Measurements from ENCODE around the gene CNDP1. TPM values are rescaled to one million over a fixed set of nuclear protein-coding genes. Genes with fewer than 3 reads are reported as not detected.
"Not testable (repeated sequence)": the region's sequence is repeated elsewhere in the genome, so short reads cannot be mapped to it uniquely, and the experiment has no call there.

The CNDP1 gene
- total RNA-seq, 1 donor, result not detected

- TF ChIP-seq, protein P1, sequence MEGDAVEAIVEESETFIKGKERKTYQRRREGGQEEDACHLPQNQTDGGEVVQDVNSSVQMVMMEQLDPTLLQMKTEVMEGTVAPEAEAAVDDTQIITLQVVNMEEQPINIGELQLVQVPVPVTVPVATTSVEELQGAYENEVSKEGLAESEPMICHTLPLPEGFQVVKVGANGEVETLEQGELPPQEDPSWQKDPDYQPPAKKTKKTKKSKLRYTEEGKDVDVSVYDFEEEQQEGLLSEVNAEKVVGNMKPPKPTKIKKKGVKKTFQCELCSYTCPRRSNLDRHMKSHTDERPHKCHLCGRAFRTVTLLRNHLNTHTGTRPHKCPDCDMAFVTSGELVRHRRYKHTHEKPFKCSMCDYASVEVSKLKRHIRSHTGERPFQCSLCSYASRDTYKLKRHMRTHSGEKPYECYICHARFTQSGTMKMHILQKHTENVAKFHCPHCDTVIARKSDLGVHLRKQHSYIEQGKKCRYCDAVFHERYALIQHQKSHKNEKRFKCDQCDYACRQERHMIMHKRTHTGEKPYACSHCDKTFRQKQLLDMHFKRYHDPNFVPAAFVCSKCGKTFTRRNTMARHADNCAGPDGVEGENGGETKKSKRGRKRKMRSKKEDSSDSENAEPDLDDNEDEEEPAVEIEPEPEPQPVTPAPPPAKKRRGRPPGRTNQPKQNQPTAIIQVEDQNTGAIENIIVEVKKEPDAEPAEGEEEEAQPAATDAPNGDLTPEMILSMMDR (IDR thresholded peaks at IDR 0.05; ENCODE audit: insufficient read depth, low read length), result no peak
- peak overlapping the region; percentile 38 for H3K4me3 ChIP-seq (ENCODE audit: low read depth, low read length)
- DNase-seq (ENCODE audit: low read depth), result peak; percentile 14
Observed at GRCh38 chr18:74498712-74499627, 35.3 kb upstream of the CNDP1 start.

- peak; percentile 56 for DNase-seq (ENCODE audit: low read depth)
- TF ChIP-seq, protein P1 (IDR thresholded peaks at IDR 0.05; ENCODE audit: insufficient read depth, low read length), result no peak
- peak overlapping the region; percentile 38 for H3K4me3 ChIP-seq (ENCODE audit: low read depth, low read length)
Observed at GRCh38 chr18:74499633-74500032, 34.7 kb upstream of the CNDP1 start.

- no peak overlapping the region for H3K4me3 ChIP-seq (ENCODE audit: low read depth, low read length)
- no peak for DNase-seq (ENCODE audit: low read depth)
- TF ChIP-seq, protein P1 (IDR thresholded peaks at IDR 0.05; ENCODE audit: insufficient read depth, low read length), result no peak
Observed at GRCh38 chr18:74500372-74500771, 33.9 kb upstream of the CNDP1 start.

- H3K4me3 ChIP-seq (ENCODE audit: low read depth, low read length); DNase-seq (ENCODE audit: low read depth): not testable (repeated sequence)
Observed at GRCh38 chr18:74500774-74501173, 33.5 kb upstream of the CNDP1 start.

GRCh38 chr18:74501386-74501785, 32.9 kb upstream of the CNDP1 start:
- no peak for DNase-seq (ENCODE audit: low read depth)
- TF ChIP-seq, protein P1 (IDR thresholded peaks at IDR 0.05; ENCODE audit: insufficient read depth, low read length), result no peak
- no peak overlapping the region for H3K4me3 ChIP-seq (ENCODE audit: low read depth, low read length)

DNA sequence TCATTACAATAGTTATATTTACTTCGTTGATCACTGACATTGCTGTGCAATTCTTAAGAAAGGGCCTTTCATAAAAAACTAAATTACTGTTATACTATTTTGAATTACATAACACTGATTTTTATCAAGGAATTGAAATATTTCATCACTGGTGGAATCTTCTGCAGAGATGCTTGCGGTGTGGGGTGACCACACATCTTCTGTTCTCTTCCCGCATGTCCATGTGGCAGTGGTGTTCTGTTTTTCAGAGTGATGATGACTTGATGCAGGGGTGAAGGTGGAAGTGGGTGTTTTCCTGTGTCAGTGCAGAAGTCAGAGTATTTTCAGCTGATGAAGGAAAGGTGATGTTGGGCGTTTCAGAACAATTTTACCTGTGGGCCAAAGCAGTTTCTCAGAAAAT, 31.2 kb upstream of the CNDP1 start:
- TF ChIP-seq, protein P1 (IDR thresholded peaks at IDR 0.05; ENCODE audit: insufficient read depth, low read length), result no peak
- no peak for DNase-seq (ENCODE audit: low read depth)

DNA sequence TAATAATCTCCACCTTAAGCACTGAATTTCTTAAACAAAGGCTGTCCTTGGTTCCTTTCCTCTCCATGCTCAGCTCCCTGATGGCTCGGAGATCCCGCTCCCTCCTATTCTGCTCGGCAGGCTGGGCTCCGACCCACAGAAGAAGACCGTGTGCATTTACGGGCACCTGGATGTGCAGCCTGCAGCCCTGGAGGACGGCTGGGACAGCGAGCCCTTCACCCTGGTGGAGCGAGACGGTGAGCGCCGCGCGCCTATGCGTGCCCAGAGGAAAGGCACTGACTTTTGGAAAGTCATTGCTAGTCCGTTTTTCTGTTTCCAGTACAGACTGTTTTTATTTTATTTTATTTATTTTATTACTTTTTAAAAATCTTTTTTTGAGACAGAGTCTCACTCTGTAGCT, 28.5 kb upstream of the CNDP1 start:
- no peak for DNase-seq (ENCODE audit: low read depth)
- no peak overlapping the region for H3K4me3 ChIP-seq (ENCODE audit: low read depth, low read length)
- TF ChIP-seq, protein P1 (IDR thresholded peaks at IDR 0.05; ENCODE audit: insufficient read depth, low read length), result no peak

More for the DNA sequence above, 31.2 kb upstream of the CNDP1 start:
- no peak overlapping the region for H3K4me3 ChIP-seq (ENCODE audit: low read depth, low read length)

All from fibroblast of the aortic adventitia (primary cell).